Measurements from ENCODE around the gene ADGRF5.

Gene ADGRF5

DNA sequence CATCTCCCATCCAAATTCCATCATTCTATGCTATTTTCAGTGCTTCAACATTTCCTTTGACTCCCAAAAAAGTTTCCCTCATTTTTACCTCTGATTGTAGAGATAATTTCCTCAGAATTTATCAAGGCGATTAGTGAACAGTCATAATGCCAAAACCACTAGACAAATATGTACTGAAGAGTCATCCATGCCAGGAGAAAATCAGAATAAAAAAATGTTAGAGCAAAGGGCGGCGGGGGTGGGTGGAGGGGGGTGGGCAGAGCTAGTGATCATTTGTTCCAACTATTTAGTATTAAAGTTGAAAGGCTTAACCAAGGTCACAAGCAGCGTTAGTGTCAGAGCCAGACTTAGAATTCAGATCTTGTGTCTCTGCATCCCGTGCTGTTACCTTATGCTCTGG, 5.3 kb upstream of the ADGRF5 start:
- Histone ChIP-seq H3K4me3 (ENCODE audit: low read depth in 1 of 2, low read length in 2 of 2) (no peak overlapping the region), H3K4me1 (ENCODE audit: control insufficient read depth in 1 of 2, insufficient read depth in 2 of 2, low read length in 2 of 2) (no peaks in the 10 kb centered on the region), H3K27me3 (ENCODE audit: low read depth, low read length) (no peaks in the 10 kb centered on the region), H3K27ac (ENCODE audit: low read length) (no peak overlapping the region), H3K9me3 (ENCODE audit: control insufficient read depth in 1 of 2, low read length in 2 of 2) (no peaks in the 10 kb centered on the region), H3K36me3 (ENCODE audit: control insufficient read depth in 1 of 2, insufficient read depth in 2 of 2, low read length in 2 of 2) (no peaks in the 10 kb centered on the region)

DNA sequence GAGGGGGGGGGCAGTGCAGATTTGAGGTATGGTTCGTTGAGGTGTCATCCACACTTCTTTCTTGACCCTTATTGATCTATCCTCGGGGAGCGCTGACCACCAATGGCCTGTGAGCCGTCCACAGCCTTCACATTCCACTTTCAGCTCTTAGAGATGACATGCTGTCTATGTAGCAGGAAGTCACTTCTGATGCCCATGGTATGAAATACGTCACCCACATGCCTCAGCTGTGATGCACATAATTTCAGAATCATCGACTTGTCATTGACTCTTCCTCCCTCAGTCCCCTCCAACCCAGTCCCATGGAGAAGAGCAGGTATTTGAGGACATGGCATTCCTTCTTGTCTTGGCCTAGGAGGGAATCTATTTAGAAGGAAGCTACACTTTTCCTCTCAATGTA, 4.7 kb upstream of the ADGRF5 start:
- Histone ChIP-seq H3K27me3 (ENCODE audit: low read depth, low read length) (no peaks in the 10 kb centered on the region), H3K9me3 (ENCODE audit: control insufficient read depth in 1 of 2, low read length in 2 of 2) (no peaks in the 10 kb centered on the region), H3K4me1 (ENCODE audit: control insufficient read depth in 1 of 2, insufficient read depth in 2 of 2, low read length in 2 of 2) (no peaks in the 10 kb centered on the region), H3K4me3 (ENCODE audit: low read depth in 1 of 2, low read length in 2 of 2) (no peak overlapping the region), H3K36me3 (ENCODE audit: control insufficient read depth in 1 of 2, insufficient read depth in 2 of 2, low read length in 2 of 2) (no peaks in the 10 kb centered on the region), H3K27ac (ENCODE audit: low read length) (no peak overlapping the region)

- Histone ChIP-seq H3K27ac (ENCODE audit: low read length) (no peak overlapping the region), H3K4me1 (ENCODE audit: control insufficient read depth in 1 of 2, insufficient read depth in 2 of 2, low read length in 2 of 2) (no peaks in the 10 kb centered on the region), H3K36me3 (ENCODE audit: control insufficient read depth in 1 of 2, insufficient read depth in 2 of 2, low read length in 2 of 2) (no peaks in the 10 kb centered on the region), H3K27me3 (ENCODE audit: low read depth, low read length) (no peaks in the 10 kb centered on the region), H3K9me3 (ENCODE audit: control insufficient read depth in 1 of 2, low read length in 2 of 2) (no peaks in the 10 kb centered on the region), H3K4me3 (ENCODE audit: low read depth in 1 of 2, low read length in 2 of 2) (no peak overlapping the region)
Measured at GRCh38 chr6:46925563-46926253, 4.0 kb upstream of the ADGRF5 start.

- no peak overlapping the region for H3K27ac ChIP-seq (ENCODE audit: low read length)
- H3K4me3 ChIP-seq (ENCODE audit: low read depth in 1 of 2, low read length in 2 of 2), result no peak overlapping the region
- H3K4me1 ChIP-seq (ENCODE audit: control insufficient read depth in 1 of 2, insufficient read depth in 2 of 2, low read length in 2 of 2), result no peaks in the 10 kb centered on the region
- no peaks in the 10 kb centered on the region for H3K9me3 ChIP-seq (ENCODE audit: control insufficient read depth in 1 of 2, low read length in 2 of 2)
- no peaks in the 10 kb centered on the region for H3K27me3 ChIP-seq (ENCODE audit: low read depth, low read length)
- no peaks in the 10 kb centered on the region for H3K36me3 ChIP-seq (ENCODE audit: control insufficient read depth in 1 of 2, insufficient read depth in 2 of 2, low read length in 2 of 2)
Measured at GRCh38 chr6:46923476-46923875, 1.7 kb upstream of the ADGRF5 start.

- no peaks in the 10 kb centered on the region for H3K36me3 ChIP-seq (ENCODE audit: control insufficient read depth in 1 of 2, insufficient read depth in 2 of 2, low read length in 2 of 2)
- no peaks in the 10 kb centered on the region for H3K9me3 ChIP-seq (ENCODE audit: control insufficient read depth in 1 of 2, low read length in 2 of 2)
- H3K4me1 ChIP-seq (ENCODE audit: control insufficient read depth in 1 of 2, insufficient read depth in 2 of 2, low read length in 2 of 2), result no peaks in the 10 kb centered on the region
- H3K27me3 ChIP-seq (ENCODE audit: low read depth, low read length), result no peaks in the 10 kb centered on the region
- H3K27ac ChIP-seq (ENCODE audit: low read length), result peak overlapping the region; percentile 30
- H3K4me3 ChIP-seq (ENCODE audit: low read depth in 1 of 2, low read length in 2 of 2), result no peak overlapping the region
Measured at GRCh38 chr6:46921059-46921458, 679 bp downstream of the ADGRF5 start.

DNA sequence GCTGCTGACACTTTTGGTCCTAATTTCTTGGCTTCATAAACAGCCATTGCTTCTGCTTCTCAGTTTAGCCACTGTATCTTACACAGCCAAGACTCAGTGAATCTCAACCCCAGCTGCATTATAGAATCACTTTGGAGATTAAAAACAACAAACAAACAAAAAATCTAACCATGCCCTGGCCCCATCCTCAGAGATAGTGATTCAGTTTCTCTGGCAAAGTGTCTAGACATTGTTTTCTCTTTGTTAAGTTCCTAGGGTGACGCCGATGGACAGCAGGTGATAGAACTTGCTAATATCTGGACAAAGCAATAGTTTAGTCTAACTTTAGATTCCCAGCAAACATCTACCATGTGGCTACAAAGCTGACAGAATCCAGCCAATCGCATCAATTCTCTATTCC, 2.9 kb downstream of the ADGRF5 start:
- no peak overlapping the region for H3K27ac ChIP-seq (ENCODE audit: low read length)
- H3K4me1 ChIP-seq (ENCODE audit: control insufficient read depth in 1 of 2, insufficient read depth in 2 of 2, low read length in 2 of 2), result no peaks in the 10 kb centered on the region
- H3K36me3 ChIP-seq (ENCODE audit: control insufficient read depth in 1 of 2, insufficient read depth in 2 of 2, low read length in 2 of 2), result no peaks in the 10 kb centered on the region
- no peak overlapping the region for H3K4me3 ChIP-seq (ENCODE audit: low read depth in 1 of 2, low read length in 2 of 2)
- no peaks in the 10 kb centered on the region for H3K9me3 ChIP-seq (ENCODE audit: control insufficient read depth in 1 of 2, low read length in 2 of 2)
- H3K27me3 ChIP-seq (ENCODE audit: low read depth, low read length), result no peaks in the 10 kb centered on the region

GRCh38 chr6:46917002-46917545, 4.7 kb downstream of the ADGRF5 start:
- Histone ChIP-seq H3K36me3 (ENCODE audit: control insufficient read depth in 1 of 2, insufficient read depth in 2 of 2, low read length in 2 of 2) (no peaks in the 10 kb centered on the region), H3K27ac (ENCODE audit: low read length) (no peak overlapping the region), H3K27me3 (ENCODE audit: low read depth, low read length) (no peaks in the 10 kb centered on the region), H3K9me3 (ENCODE audit: control insufficient read depth in 1 of 2, low read length in 2 of 2) (no peaks in the 10 kb centered on the region), H3K4me3 (ENCODE audit: low read depth in 1 of 2, low read length in 2 of 2) (no peak overlapping the region), H3K4me1 (ENCODE audit: control insufficient read depth in 1 of 2, insufficient read depth in 2 of 2, low read length in 2 of 2) (no peaks in the 10 kb centered on the region)

DNA sequence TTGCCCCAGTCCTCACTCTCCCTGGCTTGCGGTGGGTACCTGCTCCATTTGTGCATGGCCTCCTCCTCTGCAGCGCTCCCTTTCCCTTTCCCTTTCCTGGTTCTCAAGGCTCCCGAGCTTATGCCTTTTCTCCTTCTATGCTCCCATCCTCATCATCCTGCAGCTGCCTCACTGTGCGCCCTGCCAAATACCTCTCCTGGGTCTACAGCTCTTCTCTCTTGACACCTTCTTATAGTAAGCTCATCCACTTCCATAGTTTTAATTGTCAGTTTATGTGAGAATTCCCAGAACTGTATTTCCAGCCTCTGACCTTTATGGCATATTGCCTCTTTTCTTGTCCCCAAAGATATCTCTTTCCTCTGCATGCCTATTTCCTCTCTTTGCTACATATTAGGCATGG, 5.9 kb downstream of the ADGRF5 start:
- no peak overlapping the region for H3K27ac ChIP-seq (ENCODE audit: low read length)
- H3K9me3 ChIP-seq (ENCODE audit: control insufficient read depth in 1 of 2, low read length in 2 of 2), result no peaks in the 10 kb centered on the region
- H3K36me3 ChIP-seq (ENCODE audit: control insufficient read depth in 1 of 2, insufficient read depth in 2 of 2, low read length in 2 of 2), result no peaks in the 10 kb centered on the region
- no peaks in the 10 kb centered on the region for H3K4me1 ChIP-seq (ENCODE audit: control insufficient read depth in 1 of 2, insufficient read depth in 2 of 2, low read length in 2 of 2)
- H3K4me3 ChIP-seq (ENCODE audit: low read depth in 1 of 2, low read length in 2 of 2), result no peak overlapping the region
- no peaks in the 10 kb centered on the region for H3K27me3 ChIP-seq (ENCODE audit: low read depth, low read length)

DNA sequence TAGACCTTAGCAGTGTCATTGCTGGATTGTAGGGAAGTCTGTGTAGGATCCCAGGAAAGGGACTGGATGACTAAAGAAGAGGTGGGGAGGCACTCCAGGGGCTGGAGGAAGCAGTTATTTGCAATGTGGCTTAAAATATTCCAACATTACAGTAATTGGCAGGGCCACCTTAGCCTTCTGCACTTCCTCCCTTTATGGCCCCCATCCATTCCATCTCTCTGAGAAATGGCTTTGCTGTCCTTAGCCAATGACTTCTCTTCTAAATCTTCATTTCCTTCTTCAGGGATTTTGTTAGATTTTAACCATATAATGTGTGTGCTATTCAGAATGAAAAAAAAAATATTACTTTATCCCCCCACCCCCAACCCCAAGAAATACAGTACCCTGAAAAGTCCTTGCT, 6.4 kb downstream of the ADGRF5 start:
- Histone ChIP-seq H3K4me3 (ENCODE audit: low read depth in 1 of 2, low read length in 2 of 2) (no peak overlapping the region), H3K4me1 (ENCODE audit: control insufficient read depth in 1 of 2, insufficient read depth in 2 of 2, low read length in 2 of 2) (no peaks in the 10 kb centered on the region), H3K36me3 (ENCODE audit: control insufficient read depth in 1 of 2, insufficient read depth in 2 of 2, low read length in 2 of 2) (no peaks in the 10 kb centered on the region), H3K27ac (ENCODE audit: low read length) (no peak overlapping the region), H3K27me3 (ENCODE audit: low read depth, low read length) (no peaks in the 10 kb centered on the region), H3K9me3 (ENCODE audit: control insufficient read depth in 1 of 2, low read length in 2 of 2) (no peaks in the 10 kb centered on the region)

GRCh38 chr6:46914279-46914810, 7.4 kb downstream of the ADGRF5 start:
- Histone ChIP-seq H3K4me1 (ENCODE audit: control insufficient read depth in 1 of 2, insufficient read depth in 2 of 2, low read length in 2 of 2) (no peaks in the 10 kb centered on the region), H3K27me3 (ENCODE audit: low read depth, low read length) (no peaks in the 10 kb centered on the region), H3K9me3 (ENCODE audit: control insufficient read depth in 1 of 2, low read length in 2 of 2) (no peaks in the 10 kb centered on the region), H3K36me3 (ENCODE audit: control insufficient read depth in 1 of 2, insufficient read depth in 2 of 2, low read length in 2 of 2) (no peaks in the 10 kb centered on the region), H3K4me3 (ENCODE audit: low read depth in 1 of 2, low read length in 2 of 2) (no peak overlapping the region), H3K27ac (ENCODE audit: low read length) (no peak overlapping the region)

- no peak overlapping the region for H3K4me3 ChIP-seq (ENCODE audit: low read depth in 1 of 2, low read length in 2 of 2)
- H3K27me3 ChIP-seq (ENCODE audit: low read depth, low read length), result no peaks in the 10 kb centered on the region
- H3K27ac ChIP-seq (ENCODE audit: low read length), result no peak overlapping the region
- no peaks in the 10 kb centered on the region for H3K9me3 ChIP-seq (ENCODE audit: control insufficient read depth in 1 of 2, low read length in 2 of 2)
- no peaks in the 10 kb centered on the region for H3K36me3 ChIP-seq (ENCODE audit: control insufficient read depth in 1 of 2, insufficient read depth in 2 of 2, low read length in 2 of 2)
- no peaks in the 10 kb centered on the region for H3K4me1 ChIP-seq (ENCODE audit: control insufficient read depth in 1 of 2, insufficient read depth in 2 of 2, low read length in 2 of 2)
Measured at GRCh38 chr6:46909371-46909770, 12.4 kb downstream of the ADGRF5 start.

- no peak overlapping the region for H3K4me3 ChIP-seq (ENCODE audit: low read depth in 1 of 2, low read length in 2 of 2)
- H3K9me3 ChIP-seq (ENCODE audit: control insufficient read depth in 1 of 2, low read length in 2 of 2), result no peaks in the 10 kb centered on the region
- no peaks in the 10 kb centered on the region for H3K27me3 ChIP-seq (ENCODE audit: low read depth, low read length)
- H3K27ac ChIP-seq (ENCODE audit: low read length), result no peak overlapping the region
- no peaks in the 10 kb centered on the region for H3K36me3 ChIP-seq (ENCODE audit: control insufficient read depth in 1 of 2, insufficient read depth in 2 of 2, low read length in 2 of 2)
- no peaks in the 10 kb centered on the region for H3K4me1 ChIP-seq (ENCODE audit: control insufficient read depth in 1 of 2, insufficient read depth in 2 of 2, low read length in 2 of 2)
Measured at GRCh38 chr6:46906776-46907175, 15.0 kb downstream of the ADGRF5 start.
